ENCODE data around the gene PRPF40A.

DNA sequence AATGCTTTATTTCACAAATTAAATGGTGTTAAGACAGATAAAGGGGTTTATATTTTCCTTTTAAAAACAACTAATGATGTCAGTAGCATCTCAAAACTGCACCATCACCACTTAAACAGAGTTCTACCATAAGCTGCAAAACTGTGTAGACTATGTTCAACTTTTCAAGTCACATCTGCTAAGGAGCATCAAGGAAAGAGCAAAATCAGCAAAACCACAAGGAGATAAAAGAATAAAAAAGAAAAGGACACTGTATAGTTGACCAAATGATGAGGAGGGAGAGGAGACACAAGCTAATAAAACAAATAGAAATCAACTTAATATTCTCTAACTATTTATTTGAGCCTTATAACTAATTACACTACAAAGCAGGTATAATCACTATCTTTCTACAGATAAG is 33.9 kb downstream of the PRPF40A start:
- TF ChIP-seq, protein P1, sequence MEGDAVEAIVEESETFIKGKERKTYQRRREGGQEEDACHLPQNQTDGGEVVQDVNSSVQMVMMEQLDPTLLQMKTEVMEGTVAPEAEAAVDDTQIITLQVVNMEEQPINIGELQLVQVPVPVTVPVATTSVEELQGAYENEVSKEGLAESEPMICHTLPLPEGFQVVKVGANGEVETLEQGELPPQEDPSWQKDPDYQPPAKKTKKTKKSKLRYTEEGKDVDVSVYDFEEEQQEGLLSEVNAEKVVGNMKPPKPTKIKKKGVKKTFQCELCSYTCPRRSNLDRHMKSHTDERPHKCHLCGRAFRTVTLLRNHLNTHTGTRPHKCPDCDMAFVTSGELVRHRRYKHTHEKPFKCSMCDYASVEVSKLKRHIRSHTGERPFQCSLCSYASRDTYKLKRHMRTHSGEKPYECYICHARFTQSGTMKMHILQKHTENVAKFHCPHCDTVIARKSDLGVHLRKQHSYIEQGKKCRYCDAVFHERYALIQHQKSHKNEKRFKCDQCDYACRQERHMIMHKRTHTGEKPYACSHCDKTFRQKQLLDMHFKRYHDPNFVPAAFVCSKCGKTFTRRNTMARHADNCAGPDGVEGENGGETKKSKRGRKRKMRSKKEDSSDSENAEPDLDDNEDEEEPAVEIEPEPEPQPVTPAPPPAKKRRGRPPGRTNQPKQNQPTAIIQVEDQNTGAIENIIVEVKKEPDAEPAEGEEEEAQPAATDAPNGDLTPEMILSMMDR (IDR thresholded peaks at IDR 0.05; ENCODE audit: low read length) = no peak
- TF ChIP-seq EZH2 (IDR thresholded peaks at IDR 0.05; ENCODE audit: borderline replicate concordance, low read length) = no peak
